AG09309 (cell line): ENCODE data around the gene S100A1.

Experiments used
- DNase-seq: peaks from one replicate; pipeline ENCODE4 v3.0.0-alpha.2; 2010; ENCODE audit warnings: low read depth
- H3K4me3 ChIP-seq: 2 replicates; pipeline ENCODE4 v1.5.1; 2011; ENCODE audit warnings: mild to moderate bottlenecking, low read depth, low read length, moderate library complexity; ENCODE audit not compliant: control insufficient read depth
- TF ChIP-seq, protein P1 (sequence below): IDR thresholded peaks from 2 replicates; pipeline ENCODE4 v1.5.1; 2011; ENCODE audit warnings: mild to moderate bottlenecking, low read depth, low read length, inconsistent platforms; ENCODE audit not compliant: insufficient read depth, control insufficient read depth; ENCODE audit errors: missing control alignments

The S100A1 gene

GRCh38 chr1:153617663-153618062, 10.6 kb upstream of the S100A1 start:
- no peak overlapping the region for H3K4me3 ChIP-seq
- DNase-seq: no peak
- TF ChIP-seq, protein P1, sequence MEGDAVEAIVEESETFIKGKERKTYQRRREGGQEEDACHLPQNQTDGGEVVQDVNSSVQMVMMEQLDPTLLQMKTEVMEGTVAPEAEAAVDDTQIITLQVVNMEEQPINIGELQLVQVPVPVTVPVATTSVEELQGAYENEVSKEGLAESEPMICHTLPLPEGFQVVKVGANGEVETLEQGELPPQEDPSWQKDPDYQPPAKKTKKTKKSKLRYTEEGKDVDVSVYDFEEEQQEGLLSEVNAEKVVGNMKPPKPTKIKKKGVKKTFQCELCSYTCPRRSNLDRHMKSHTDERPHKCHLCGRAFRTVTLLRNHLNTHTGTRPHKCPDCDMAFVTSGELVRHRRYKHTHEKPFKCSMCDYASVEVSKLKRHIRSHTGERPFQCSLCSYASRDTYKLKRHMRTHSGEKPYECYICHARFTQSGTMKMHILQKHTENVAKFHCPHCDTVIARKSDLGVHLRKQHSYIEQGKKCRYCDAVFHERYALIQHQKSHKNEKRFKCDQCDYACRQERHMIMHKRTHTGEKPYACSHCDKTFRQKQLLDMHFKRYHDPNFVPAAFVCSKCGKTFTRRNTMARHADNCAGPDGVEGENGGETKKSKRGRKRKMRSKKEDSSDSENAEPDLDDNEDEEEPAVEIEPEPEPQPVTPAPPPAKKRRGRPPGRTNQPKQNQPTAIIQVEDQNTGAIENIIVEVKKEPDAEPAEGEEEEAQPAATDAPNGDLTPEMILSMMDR: peak; percentile 68

GRCh38 chr1:153619171-153619570, 9.1 kb upstream of the S100A1 start:
- no peak for DNase-seq
- TF ChIP-seq, protein P1: no peak
- H3K4me3 ChIP-seq: no peak overlapping the region

- DNase-seq: no peak
- TF ChIP-seq, protein P1: no peak
- no peak overlapping the region for H3K4me3 ChIP-seq
These were observed 5.1 kb upstream of the S100A1 start for GRCh38 chr1:153623101-153623500.

DNA sequence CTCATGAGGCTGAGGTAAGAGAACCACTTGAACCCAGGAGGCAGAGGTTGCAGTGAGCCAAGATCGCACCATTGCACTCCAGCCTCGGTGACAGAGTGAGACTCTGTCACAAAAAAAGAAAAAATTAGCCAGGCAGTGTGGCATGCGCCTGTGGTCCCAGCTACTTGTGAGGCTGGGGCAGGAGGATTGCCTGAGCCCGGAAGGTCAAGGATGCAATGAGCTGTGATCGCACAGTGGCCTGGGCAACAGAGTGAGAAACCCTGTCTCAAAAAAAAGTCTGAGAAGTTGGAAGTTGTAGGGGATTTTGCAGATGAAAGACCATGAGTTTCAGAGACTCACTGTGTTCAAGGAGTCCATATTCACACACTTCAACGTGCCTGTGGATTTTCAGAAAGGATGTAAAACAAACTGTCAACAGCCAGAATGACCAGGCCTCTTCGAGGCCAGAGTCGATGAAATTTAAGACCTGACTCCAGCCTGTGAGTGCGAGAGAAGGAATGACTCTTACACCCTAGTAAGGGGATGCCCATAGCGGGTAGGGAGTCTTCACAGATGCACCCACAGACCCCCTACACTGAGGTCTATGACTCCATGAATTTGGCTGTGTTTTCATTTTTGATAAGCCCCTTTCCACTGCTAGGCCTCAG, 3.1 kb upstream of the S100A1 start:
- TF ChIP-seq, protein P1: no peak
- DNase-seq: no peak
- no peak overlapping the region for H3K4me3 ChIP-seq

DNA sequence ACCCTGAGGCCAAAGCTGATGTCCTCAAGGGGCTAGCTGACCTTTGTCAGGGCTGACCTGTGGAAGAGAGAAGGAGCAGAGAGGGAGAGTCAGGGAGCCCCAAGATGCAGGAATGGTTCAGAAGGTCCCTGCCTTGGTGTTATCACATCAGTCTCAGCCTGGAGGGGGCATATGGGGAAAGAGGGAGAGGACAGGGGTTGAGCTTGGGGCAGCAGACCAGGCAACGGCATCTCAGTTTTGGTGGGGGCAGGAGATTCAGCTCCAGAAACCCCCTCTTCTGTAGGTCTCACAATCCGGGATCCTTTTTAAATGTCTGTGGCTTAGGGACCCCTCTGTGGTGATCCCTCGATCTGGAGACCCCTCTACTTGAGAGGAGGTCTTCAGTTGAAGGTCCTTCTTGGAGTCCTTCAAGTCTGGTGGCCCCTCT, 1.7 kb upstream of the S100A1 start:
- peak overlapping the region; percentile 91 for H3K4me3 ChIP-seq

DNA sequence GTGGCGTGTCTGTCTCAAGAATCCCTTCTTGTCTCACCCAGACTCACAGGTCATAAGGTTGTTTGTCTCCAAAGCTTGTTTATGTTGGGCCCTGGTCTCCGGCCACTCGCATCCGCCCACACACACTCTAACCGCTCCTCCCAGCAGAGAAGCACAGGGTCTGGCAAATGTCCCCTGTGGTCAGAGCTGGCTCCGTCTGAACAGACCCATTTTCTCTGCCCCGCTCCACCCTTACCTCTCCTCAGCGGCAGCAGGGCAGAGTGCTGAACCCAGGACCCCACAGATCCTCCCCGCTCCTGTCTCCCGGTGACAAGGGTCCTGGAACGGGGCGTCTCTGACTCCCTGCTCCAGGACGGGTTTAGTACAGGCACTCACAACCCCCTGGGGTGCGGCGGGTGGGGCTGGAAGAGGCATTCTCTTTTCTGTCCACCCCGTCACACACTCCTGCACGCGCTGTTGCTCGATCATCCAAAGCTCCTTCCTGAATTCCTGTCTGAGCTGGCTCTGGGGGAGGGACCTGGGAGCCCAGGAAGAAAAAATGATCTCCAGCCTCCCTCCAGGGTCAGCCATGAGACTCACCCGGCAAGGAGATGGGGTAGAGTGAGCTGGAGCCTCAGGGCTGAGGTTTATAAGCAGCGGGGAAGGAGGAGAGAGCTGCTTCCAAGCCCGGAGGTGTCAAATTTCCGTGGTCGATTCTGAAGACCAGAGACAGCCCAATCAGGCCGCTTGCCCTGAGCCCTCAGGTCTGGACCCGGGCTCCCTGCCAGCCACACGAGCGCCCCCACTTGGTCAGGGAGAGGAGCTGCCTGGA, 1.1 kb upstream of the S100A1 start, which contains the start of gene S100A13:
TSS of gene S100A13 (minus strand) at position 602 of the 811 bp plus-strand sequence. CDS start 1,033 bp downstream, outside the sequence.
- TF ChIP-seq, protein P1: peak; percentile 69
- peak within 1 kb of the TSS; percentile 91 for H3K4me3 ChIP-seq
- peak; percentile 85 for DNase-seq

More for the DNA sequence above, 1.7 kb upstream of the S100A1 start:
- TF ChIP-seq, protein P1: no peak
- DNase-seq: no peak
